ENCODE measurements around the gene KCNT2.

KCNT2 gene

GRCh38 chr1:196442366-196442765 is 165.9 kb downstream of the KCNT2 start:
- no peak for DNase-seq

DNA sequence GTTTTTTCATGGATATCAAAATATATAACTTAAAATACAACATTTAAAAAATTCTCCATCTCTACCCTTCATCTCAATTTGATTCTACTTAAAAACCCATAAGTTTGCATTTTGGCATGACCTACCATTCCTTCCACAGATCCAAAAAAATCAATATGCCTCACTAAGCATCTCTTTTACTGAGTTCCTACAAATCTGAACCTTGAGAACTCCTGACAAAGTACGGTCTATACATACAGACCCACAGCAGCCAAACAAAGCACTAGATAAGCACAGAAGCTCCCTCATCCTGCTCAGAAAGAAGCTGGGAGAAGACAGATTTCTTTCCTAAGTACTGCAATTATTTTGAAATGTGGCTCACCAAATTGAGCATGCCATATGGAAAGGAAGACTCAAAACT is 167.5 kb downstream of the KCNT2 start:
- DNase-seq: no peak

- no peak for DNase-seq
These were observed 169.9 kb downstream of the KCNT2 start for GRCh38 chr1:196438329-196438728.

GRCh38 chr1:196437671-196438070 is 170.6 kb downstream of the KCNT2 start:
- DNase-seq: no peak

DNA sequence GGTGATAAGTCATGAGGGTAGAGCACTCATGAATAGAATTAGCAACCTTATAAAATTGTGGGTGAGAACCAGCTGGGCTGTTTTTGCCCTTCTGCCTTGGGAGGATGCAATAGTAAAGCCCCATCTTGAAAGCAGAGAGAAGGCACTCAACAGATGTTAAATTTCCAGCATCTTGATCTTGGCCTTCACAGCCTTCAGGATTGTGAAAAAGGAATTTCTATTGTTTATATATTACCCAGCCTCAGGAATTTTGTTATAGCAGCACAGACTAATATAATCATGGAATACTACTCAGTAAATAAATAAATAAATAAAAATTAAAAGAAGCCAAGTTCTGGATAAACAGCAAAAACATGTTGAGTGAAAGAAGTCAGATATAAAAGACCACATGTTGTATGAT is 175.2 kb downstream of the KCNT2 start:
- DNase-seq: no peak

DNA sequence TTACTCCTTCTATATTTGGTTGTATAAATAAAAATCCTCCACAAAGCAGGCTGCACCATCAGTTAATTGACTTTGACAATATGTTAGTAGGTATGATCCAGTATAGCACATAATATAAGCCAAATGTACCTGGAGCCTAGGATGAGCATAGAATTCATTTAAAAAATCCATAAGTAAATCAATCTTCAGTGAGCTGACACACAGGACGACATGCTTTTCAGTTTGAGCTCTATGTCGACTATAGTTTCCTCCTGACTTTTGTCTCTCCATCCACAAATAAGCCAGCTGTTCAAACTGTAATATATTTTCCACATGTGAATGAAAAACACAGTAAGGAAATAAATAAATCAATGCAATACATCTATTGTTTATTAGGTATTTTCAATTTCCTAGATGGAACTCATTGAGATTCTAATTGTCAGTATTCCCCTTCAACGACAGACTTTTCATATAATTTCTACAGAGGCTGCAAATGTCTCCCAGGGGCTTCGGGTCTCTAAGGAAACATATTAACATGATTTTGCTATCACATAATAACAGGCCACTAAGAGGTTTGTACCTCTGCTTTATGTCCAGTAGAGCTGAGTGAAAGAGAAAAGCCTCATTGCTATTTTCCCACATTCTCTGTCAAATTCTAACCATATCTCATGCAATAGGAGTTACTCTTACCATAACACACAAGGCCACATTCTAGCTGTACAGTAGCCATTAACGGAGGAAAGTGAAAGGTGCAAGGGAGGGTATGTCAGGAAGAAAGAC is 180.1 kb downstream of the KCNT2 start:
- DNase-seq: no peak

DNA sequence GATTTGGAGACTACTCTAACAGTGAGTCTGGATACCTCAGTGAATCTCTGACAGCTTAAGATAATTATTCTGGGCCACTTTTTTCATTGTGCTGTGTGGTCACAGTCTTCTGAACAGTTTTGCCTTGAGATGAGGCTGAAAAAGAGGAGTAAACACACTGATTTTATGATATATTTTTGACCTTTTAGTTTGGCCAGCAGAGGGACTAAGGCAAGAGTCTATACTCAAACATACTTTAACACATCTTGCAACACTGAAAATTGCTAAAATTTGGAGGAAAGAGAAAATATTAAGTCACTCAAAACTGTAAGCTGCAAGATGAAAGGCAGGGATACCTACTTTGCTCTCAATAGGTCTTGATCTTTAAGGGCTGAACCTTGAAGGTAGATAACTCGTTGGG is 182.7 kb downstream of the KCNT2 start:
- no peak for DNase-seq

DNA sequence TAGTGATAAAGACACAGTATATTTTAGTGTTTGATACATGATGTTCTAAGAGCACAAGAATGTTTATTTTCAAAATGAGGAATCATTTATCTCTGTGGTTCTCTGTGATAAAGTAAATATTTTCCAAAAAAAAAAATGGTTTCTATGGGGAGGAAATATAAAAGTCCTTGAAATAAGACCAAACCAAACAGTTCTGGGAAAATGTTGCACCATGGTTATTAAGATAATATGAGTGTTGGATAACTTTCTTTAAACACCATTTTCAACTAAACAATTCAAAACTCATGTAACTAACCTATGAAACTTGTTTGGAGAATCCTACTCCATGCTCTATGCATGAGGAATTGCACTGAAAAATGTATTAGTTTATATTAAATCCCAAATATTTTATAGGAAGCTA is 184.6 kb downstream of the KCNT2 start:
- DNase-seq: no peak

- DNase-seq: no peak
These were observed 189.5 kb downstream of the KCNT2 start for GRCh38 chr1:196418772-196419171.

GRCh38 chr1:196415978-196416377 is 192.3 kb downstream of the KCNT2 start:
- DNase-seq: no peak

DNA sequence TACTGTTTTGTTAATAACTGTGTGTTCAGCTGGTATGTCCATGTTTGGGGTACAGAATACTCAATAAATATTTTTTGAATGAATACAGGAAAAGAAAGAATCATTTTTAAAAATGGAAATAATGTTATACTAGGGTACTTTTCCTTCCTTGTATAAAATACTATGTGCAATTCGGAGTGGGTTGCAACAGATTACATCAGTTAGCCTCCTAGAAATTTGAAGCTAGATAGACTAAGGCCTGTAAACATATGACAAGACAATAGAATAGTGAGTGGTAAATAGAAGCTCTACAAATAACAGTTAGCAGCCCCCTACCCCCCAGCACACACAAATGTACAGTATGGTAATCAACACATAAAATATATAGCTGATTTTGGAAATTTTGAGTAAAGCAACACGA is 195.9 kb downstream of the KCNT2 start:
- DNase-seq: no peak

- DNase-seq: no peak
These were observed 197.5 kb downstream of the KCNT2 start for GRCh38 chr1:196410768-196411167.

DNA sequence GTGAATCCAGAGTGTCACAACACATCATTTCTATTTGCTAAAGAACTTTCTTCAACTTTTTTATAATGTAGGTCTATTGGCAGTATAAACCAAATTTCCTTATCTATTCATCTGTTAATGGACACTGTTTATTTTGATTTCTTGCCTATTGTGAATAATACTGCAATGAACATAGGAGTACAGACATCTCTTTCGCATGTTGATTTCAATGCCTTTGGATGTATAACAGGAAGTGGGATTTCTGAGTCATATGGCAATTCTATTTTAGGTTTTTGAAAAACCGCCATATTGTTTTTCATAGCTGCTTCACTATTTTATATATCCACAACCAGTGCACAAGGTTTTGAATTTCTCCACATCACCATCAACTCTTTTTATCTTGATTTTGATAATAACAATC is 198.7 kb downstream of the KCNT2 start:
- no peak for DNase-seq

DNA sequence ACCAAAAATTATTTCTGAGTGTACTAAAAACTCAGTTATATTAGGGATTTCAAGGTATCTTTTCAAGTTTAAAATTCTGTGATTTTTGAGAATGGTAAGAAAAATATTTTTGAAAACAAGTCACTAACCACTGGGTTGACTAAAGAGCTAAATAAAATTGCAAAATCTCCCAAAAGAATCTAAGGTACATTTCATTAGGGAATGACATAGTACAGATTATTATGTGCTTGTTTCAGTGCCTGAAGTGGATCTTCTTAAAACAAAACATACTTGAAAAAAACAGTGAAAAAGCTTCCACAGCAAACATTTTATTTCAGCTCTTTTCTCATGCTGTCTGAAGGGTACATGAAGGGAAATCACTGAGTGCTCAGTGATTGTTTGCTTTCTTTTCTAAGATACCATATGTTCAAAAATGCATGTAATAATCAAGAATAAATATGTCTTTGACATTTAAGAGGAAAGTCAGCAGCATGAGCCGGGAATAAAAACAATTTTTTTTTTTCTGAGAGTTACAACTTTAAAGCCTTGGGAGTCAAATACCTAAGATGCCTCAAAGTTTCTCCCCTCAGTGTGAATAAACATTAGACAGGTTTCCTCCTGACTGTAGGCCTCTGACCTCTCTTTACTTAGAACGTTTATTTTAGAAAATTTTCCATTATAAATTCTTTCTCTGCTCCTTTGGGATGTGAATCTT is 200.7 kb downstream of the KCNT2 start:
- no peak for DNase-seq

DNA sequence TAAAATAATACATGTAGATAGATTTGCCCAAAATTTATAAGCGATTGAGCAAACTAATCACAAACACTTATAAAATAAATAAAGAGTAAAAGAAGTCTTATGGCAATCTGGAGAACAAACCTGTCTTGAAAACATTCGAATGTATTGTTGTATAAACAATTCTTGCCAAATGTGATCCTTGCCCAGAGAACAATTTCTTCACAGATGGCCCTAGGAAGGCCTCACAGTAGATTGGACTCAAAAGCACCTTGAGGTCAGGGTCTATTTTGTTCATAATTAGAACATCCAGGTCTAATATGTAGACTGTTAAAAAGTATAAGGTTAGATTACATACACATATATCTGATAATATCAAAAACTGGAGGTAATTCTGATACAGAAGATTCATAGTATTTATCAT is 202.4 kb downstream of the KCNT2 start:
- DNase-seq: no peak

DNA sequence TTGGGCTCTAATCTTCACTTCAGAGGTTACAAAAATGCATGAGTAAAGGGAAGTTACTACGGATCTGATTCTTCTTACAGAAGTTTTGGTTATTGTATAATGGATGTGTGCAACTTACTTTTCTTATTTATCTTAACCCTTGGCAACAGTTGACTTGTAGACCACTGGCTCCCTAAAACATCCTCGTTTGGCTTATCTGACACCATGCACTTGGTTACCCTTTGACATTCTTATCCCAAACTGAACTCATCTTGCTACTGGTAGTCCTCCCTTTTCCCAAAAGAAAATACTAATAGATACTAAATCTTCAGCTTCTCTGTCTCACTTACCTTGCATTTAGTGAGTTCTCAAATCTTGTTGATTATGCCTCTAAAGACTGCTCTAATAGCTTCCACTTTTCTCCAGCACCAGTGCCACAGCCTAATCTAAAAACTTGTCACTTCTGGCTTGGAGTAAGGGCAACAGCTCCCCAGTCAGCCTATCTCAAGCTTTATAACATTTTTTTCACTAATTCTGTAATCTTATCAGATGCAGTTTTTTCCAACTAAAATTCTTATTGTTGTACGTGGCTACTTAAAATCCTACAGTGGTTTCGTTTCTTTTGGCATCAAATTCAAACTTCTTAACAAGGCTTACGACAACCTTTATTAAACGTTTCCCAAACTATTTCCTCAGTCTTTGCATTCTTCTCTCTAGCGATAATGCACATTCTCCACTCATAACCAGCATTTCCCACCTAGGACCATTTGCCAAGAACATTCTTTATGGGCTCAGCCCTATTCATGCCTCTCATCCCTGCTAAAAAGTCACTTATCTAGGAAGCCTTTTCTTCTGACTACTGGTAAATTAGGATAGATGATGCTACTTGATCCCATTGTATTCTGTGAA is 204.2 kb downstream of the KCNT2 start:
- DNase-seq: no peak

DNA sequence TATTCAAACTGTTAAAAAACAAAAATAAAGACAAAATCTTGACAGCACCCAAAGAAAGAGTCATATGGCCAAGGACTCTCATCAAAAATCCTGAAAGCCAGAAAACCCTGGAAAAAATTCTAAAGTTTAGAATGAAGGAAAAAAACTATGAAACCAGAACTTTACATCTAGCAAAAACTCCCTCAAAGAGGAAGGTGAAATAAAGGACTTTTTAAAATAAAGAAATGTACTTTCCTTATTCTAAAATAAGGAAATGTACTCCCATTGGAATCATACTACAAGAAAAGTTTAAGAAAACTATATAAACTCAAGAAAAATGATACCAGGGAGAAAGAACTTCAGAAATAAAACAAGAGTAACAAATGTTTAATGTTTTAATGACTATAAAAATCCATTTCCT is 206.3 kb downstream of the KCNT2 start:
- DNase-seq: no peak

GRCh38 chr1:196401452-196401833 is 206.8 kb downstream of the KCNT2 start:
- no peak for DNase-seq

DNA sequence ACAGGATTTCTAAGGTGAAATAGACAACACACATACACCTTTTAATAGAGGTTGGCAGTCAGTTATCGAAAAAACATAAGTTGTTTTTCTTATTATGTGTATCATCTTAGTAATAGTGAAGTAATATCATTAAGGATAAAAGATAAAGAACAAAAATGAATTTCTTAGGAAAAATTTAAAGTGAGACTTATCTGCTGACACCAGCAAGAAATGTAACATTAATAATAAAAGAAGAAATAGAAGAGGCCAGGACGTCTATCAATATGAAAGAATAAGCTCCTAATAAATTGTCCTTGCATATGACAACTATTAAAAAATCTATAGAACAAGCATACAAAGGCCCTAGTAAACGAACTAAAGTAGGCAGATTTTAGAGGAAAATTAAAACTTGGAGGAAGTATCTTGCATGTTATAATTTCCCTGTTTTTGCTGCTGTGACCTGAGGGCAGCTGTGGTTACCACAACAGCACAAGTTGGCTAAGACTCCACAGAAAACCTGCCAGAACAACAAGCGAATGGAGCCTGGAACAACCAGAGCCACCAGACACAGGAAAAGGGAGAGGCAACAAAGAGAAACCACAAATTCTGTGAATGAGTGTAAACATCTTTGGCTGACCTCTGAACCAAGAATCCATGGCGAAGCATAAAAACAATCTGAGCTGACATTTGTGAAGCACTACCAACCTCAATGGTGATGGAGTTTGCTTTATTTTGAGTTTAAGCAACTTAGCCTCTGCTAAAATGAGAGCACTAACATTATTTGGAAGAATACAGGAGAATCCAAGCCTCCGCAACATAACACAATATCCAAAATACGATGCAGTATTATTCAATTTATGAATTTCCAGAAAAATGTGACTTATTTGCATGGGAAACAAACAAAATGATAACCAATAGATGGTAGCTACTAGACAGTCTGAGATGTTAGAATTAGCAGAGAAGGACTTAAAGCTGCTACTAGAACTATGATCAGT is 207.5 kb downstream of the KCNT2 start:
- DNase-seq: no peak

- DNase-seq: no peak
These were observed 208.5 kb downstream of the KCNT2 start for GRCh38 chr1:196399713-196400112.

DNA sequence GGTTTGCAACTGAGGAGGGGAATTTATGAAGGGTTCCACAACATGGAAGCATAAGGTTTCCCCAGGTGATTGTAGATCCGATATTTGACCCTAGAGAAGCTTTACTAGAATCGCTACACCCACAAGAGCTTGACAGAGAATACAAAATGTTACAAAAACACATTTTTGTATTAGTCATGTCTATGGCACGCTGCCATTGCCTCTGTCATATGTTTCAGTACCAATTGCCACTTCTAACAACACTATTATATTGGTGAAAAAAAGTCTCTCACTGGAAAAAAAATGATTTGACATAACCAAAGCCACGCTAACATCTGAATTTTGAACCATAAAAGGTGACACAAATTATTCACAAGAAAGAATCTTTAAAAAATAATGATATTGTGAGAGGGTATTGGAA is 214.5 kb downstream of the KCNT2 start:
- no peak for DNase-seq

GRCh38 chr1:196393282-196393681 is 215.0 kb downstream of the KCNT2 start:
- DNase-seq: no peak

- DNase-seq: no peak
These were observed 220.5 kb downstream of the KCNT2 start for GRCh38 chr1:196387766-196388165.
